ENCODE data around the gene PABPC3.
A peak's percentile ranks its signal among the peaks of the same experiment; 100 is the strongest.

The PABPC3 gene

GRCh38 chr13:25095851-25096453, at the start of gene PABPC3:
PABPC3 (plus strand) TSS chr13:25096136; CDS start chr13:25096199, 63 bp downstream.
- no peak for DNase-seq

GRCh38 chr13:25046274-25046984, 49.5 kb upstream of the PABPC3 start:
- no peak for DNase-seq

GRCh38 chr13:25046985-25047511, 48.9 kb upstream of the PABPC3 start:
- peak; percentile 20 for DNase-seq

- no peak for DNase-seq
Observed at GRCh38 chr13:25051065-25051464, 44.9 kb upstream of the PABPC3 start.

- DNase-seq: no peak
Observed at GRCh38 chr13:25059166-25059565, 36.8 kb upstream of the PABPC3 start.

- DNase-seq: no peak
Observed at GRCh38 chr13:25059958-25060357, 36.0 kb upstream of the PABPC3 start.

GRCh38 chr13:25062479-25062878, 33.5 kb upstream of the PABPC3 start:
- DNase-seq: no peak

GRCh38 chr13:25064396-25064795, 31.5 kb upstream of the PABPC3 start:
- no peak for DNase-seq

- DNase-seq: no peak
Observed at GRCh38 chr13:25065974-25066770, 29.8 kb upstream of the PABPC3 start.

GRCh38 chr13:25067064-25067463, 28.9 kb upstream of the PABPC3 start:
- peak; percentile 23 for DNase-seq

- no peak for DNase-seq
Observed at GRCh38 chr13:25068810-25069209, 27.1 kb upstream of the PABPC3 start.

- no peak for DNase-seq
Observed at GRCh38 chr13:25069236-25069635, 26.7 kb upstream of the PABPC3 start.

GRCh38 chr13:25069911-25070310, 26.0 kb upstream of the PABPC3 start:
- no peak for DNase-seq

- no peak for DNase-seq
Observed at GRCh38 chr13:25080773-25081172, 15.2 kb upstream of the PABPC3 start.

GRCh38 chr13:25084096-25084495, 11.8 kb upstream of the PABPC3 start:
- no peak for DNase-seq

- peak; percentile 16 for DNase-seq
Observed at GRCh38 chr13:25085125-25085742, 10.7 kb upstream of the PABPC3 start.

GRCh38 chr13:25088562-25089221, 7.2 kb upstream of the PABPC3 start:
- DNase-seq: no peak

GRCh38 chr13:25097426-25097825, 1.5 kb downstream of the PABPC3 start:
- no peak for DNase-seq

GRCh38 chr13:25103711-25104110, 7.8 kb downstream of the PABPC3 start:
- DNase-seq: no peak

- DNase-seq: no peak
Observed at GRCh38 chr13:25109341-25109740, 13.4 kb downstream of the PABPC3 start.

- DNase-seq: no peak
Observed at GRCh38 chr13:25110956-25111584, 15.1 kb downstream of the PABPC3 start.

- no peak for DNase-seq
Observed at GRCh38 chr13:25111585-25111956, 15.6 kb downstream of the PABPC3 start.

Measured in NCI-H510A (cell line).